Measurements from ENCODE around the gene IL34. TPM values are rescaled to one million over a fixed set of nuclear protein-coding genes. Genes with fewer than 3 reads are reported as not detected.
"Not testable (repeated sequence)": the region's sequence is repeated elsewhere in the genome, so short reads cannot be mapped to it uniquely, and the experiment has no call there.

The IL34 gene
- total and polyA plus RNA-seq, 4 donors, result 4.0 to 13.4 (median 7.7) TPM

- no peak overlapping the region for H3K27ac ChIP-seq (ENCODE audit: low read depth, low read length)
- 95% methylated on average over 52 of the region's 56 CpGs for WGBS (ENCODE audit: insufficient coverage)
Measured at GRCh38 chr16:70663524-70664324, 17.4 kb downstream of the IL34 start.

DNA sequence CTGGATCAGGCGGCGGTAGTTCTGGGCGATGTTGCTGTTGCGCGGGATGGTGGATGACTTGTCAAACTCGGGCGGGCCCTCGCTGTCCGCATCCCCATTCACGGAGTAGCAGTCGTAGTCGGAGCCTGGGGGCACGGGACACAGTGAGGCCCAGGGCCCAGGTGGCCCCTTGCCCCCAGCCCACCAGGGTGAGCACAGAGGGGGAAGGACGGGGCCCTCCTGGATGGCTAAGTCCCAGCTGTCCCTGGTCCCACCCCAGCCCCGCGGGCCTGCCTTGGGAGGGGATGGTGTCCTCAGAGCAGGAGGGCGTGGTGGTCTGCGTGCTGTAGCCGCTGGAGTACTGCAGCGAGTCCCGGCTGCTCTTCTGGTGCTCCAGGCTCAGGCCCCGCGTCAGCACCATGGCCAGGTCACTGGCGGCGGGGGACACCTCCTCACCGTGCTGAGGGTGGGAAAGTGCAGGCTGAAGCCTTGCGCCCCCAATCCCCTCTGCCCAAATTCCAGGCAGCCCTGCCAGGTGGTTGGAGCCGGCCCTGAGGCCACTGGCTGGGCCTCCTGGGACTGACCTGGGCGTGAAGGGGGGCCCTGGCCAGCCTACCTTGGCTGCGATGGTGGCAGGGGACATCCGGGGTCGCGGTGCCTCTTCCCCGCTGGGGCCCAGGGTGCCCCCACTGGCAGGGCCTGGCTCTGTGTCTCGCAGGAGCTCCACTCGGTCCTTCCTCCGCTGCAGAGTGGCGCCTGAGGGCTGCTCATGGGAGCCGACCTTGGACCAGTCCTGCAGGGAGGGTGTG is 18.2 kb downstream of the IL34 start:
- H3K27me3 ChIP-seq (ENCODE audit: control insufficient read depth, insufficient read depth, low read length), result no peaks in the 10 kb centered on the region
- H3K4me1 ChIP-seq (ENCODE audit: control insufficient read depth, insufficient read depth, low read length), result peaks cover 20% of the 10 kb centered on the region
- no peak for DNase-seq (ENCODE audit: low read depth in 4 of 6, low spot score in 6 of 6)
- peaks cover 1% of the 10 kb centered on the region for H3K9me3 ChIP-seq (ENCODE audit: control insufficient read depth, insufficient read depth, low read length)
- no peak overlapping the region for H3K4me3 ChIP-seq (ENCODE audit: low read depth, low read length)
- peaks cover 89% of the 10 kb centered on the region for H3K36me3 ChIP-seq (ENCODE audit: control insufficient read depth, insufficient read depth, low read length)
- no peak overlapping the region for H3K27ac ChIP-seq (ENCODE audit: low read depth, low read length)
- 89% methylated on average over 39 of the region's 39 CpGs for WGBS (ENCODE audit: insufficient coverage)

More at GRCh38 chr16:70663524-70664324, 17.4 kb downstream of the IL34 start:
- Histone ChIP-seq H3K9me3 (ENCODE audit: control insufficient read depth, insufficient read depth, low read length) (peaks cover 1% of the 10 kb centered on the region), H3K36me3 (ENCODE audit: control insufficient read depth, insufficient read depth, low read length) (peaks cover 86% of the 10 kb centered on the region), H3K4me3 (ENCODE audit: low read depth, low read length) (no peak overlapping the region), H3K27me3 (ENCODE audit: control insufficient read depth, insufficient read depth, low read length) (no peaks in the 10 kb centered on the region), H3K4me1 (ENCODE audit: control insufficient read depth, insufficient read depth, low read length) (peaks cover 20% of the 10 kb centered on the region)
- DNase-seq (ENCODE audit: low read depth in 4 of 6, low spot score in 6 of 6), result no peak

- 90% methylated on average over 10 of the region's 14 CpGs for WGBS (ENCODE audit: insufficient coverage)
- no peak for DNase-seq (ENCODE audit: low read depth in 4 of 6, low spot score in 6 of 6)
- H3K36me3 ChIP-seq (ENCODE audit: control insufficient read depth, insufficient read depth, low read length), result peaks cover 89% of the 10 kb centered on the region
- no peak overlapping the region for H3K4me3 ChIP-seq (ENCODE audit: low read depth, low read length)
- H3K4me1 ChIP-seq (ENCODE audit: control insufficient read depth, insufficient read depth, low read length), result peaks cover 20% of the 10 kb centered on the region
- no peak overlapping the region for H3K27ac ChIP-seq (ENCODE audit: low read depth, low read length)
- H3K27me3 ChIP-seq (ENCODE audit: control insufficient read depth, insufficient read depth, low read length), result no peaks in the 10 kb centered on the region
- peaks cover 1% of the 10 kb centered on the region for H3K9me3 ChIP-seq (ENCODE audit: control insufficient read depth, insufficient read depth, low read length)
Measured at GRCh38 chr16:70665113-70665694, 18.8 kb downstream of the IL34 start.

- H3K4me3 ChIP-seq (ENCODE audit: low read depth, low read length), result no peak overlapping the region
- no peak overlapping the region for H3K27ac ChIP-seq (ENCODE audit: low read depth, low read length)
- H3K36me3 ChIP-seq (ENCODE audit: control insufficient read depth, insufficient read depth, low read length), result peaks cover 92% of the 10 kb centered on the region
- no peaks in the 10 kb centered on the region for H3K27me3 ChIP-seq (ENCODE audit: control insufficient read depth, insufficient read depth, low read length)
- 83% methylated on average over 16 of the region's 22 CpGs for WGBS (ENCODE audit: insufficient coverage)
- peaks cover 20% of the 10 kb centered on the region for H3K4me1 ChIP-seq (ENCODE audit: control insufficient read depth, insufficient read depth, low read length)
- no peak for DNase-seq (ENCODE audit: low read depth in 4 of 6, low spot score in 6 of 6)
- peaks cover 1% of the 10 kb centered on the region for H3K9me3 ChIP-seq (ENCODE audit: control insufficient read depth, insufficient read depth, low read length)
Measured at GRCh38 chr16:70665806-70666735, 19.7 kb downstream of the IL34 start.

GRCh38 chr16:70670175-70670574 is 23.8 kb downstream of the IL34 start:
- WGBS (ENCODE audit: insufficient coverage), result 100% methylated on average over 1 of the region's 2 CpGs
- Histone ChIP-seq H3K27me3 (ENCODE audit: control insufficient read depth, insufficient read depth, low read length) (no peaks in the 10 kb centered on the region), H3K4me1 (ENCODE audit: control insufficient read depth, insufficient read depth, low read length) (no peaks in the 10 kb centered on the region), H3K9me3 (ENCODE audit: control insufficient read depth, insufficient read depth, low read length) (peaks cover 1% of the 10 kb centered on the region), H3K36me3 (ENCODE audit: control insufficient read depth, insufficient read depth, low read length) (peaks cover 87% of the 10 kb centered on the region), H3K27ac (ENCODE audit: low read depth, low read length) (no peak overlapping the region), H3K4me3 (ENCODE audit: low read depth, low read length) (no peak overlapping the region)
- no peak for DNase-seq (ENCODE audit: low read depth in 4 of 6, low spot score in 6 of 6)

DNA sequence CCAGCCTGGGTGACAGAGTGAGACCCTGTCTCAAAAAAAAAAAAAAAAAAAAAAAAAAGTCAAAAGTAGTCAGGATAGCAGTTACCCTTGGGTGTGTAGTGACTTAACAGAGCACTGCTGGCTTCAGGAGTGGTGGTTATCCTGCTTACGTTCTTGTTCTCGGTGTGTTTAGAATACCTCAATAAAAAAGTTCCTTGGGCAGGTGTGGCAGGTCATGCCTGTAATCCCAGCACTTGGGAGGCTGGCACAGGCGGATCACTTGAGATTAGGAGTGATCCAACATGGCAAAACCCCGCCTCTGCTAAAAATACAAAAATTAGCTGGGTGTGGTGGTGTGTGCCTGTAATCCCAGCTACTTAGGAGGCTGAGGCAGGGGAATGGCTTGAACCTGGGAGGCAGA is 24.6 kb downstream of the IL34 start:
- 100% methylated on average over 4 of the region's 4 CpGs for WGBS (ENCODE audit: insufficient coverage)
- peaks cover 87% of the 10 kb centered on the region for H3K36me3 ChIP-seq (ENCODE audit: control insufficient read depth, insufficient read depth, low read length)
- H3K9me3 ChIP-seq (ENCODE audit: control insufficient read depth, insufficient read depth, low read length); H3K4me3 ChIP-seq (ENCODE audit: low read depth, low read length); H3K27me3 ChIP-seq (ENCODE audit: control insufficient read depth, insufficient read depth, low read length); DNase-seq (ENCODE audit: low read depth in 4 of 6, low spot score in 6 of 6); H3K27ac ChIP-seq (ENCODE audit: low read depth, low read length); H3K4me1 ChIP-seq (ENCODE audit: control insufficient read depth, insufficient read depth, low read length): not testable (repeated sequence)

DNA sequence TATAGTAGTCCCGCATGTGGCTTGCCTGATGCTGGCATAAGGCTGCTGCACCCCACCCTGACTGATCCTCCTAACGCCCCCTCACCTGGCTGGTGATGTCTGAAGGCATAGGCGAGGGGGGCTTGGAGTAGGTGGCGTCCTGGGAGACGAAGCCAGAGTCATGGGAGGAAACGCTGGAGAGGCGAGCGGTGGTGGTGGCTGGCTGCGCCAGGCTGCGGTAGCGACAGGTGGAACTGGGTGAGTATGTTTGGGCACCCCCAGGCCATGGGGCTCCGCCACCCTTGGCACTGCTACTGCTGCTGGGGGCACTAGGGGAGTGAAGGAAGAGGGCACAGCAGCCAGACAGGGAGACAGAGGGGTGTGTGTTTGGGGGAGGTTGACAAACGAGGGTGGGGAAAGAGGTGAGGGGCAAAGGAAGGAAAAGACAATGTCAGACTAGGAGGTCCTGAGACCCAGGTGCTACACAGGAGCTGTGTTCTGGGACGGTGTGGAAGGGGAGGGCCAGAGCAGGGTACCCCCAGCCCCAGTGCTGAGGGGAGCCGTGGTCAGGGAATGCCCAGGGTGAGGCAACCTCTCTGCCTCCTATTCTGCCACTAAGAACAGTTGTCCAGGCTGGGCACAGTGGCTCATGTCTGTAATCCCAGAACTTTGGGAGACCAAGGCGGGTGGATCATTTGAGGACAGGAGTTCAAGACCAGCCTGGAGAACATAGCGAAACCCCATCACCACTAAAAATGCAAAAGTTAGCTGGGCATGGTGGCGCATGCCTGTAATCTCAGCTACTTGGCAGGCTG is 28.1 kb downstream of the IL34 start:
- peaks cover 23% of the 10 kb centered on the region for H3K4me1 ChIP-seq (ENCODE audit: control insufficient read depth, insufficient read depth, low read length)
- H3K27ac ChIP-seq (ENCODE audit: low read depth, low read length), result no peak overlapping the region
- peaks cover 91% of the 10 kb centered on the region for H3K36me3 ChIP-seq (ENCODE audit: control insufficient read depth, insufficient read depth, low read length)
- H3K9me3 ChIP-seq (ENCODE audit: control insufficient read depth, insufficient read depth, low read length), result no peaks in the 10 kb centered on the region
- no peak for DNase-seq (ENCODE audit: low read depth in 4 of 6, low spot score in 6 of 6)
- no peaks in the 10 kb centered on the region for H3K27me3 ChIP-seq (ENCODE audit: control insufficient read depth, insufficient read depth, low read length)
- no peak overlapping the region for H3K4me3 ChIP-seq (ENCODE audit: low read depth, low read length)
- 93% methylated on average over 17 of the region's 18 CpGs for WGBS (ENCODE audit: insufficient coverage)

GRCh38 chr16:70675851-70676513 is 29.6 kb downstream of the IL34 start:
- Histone ChIP-seq H3K36me3 (ENCODE audit: control insufficient read depth, insufficient read depth, low read length) (peaks cover 92% of the 10 kb centered on the region), H3K4me3 (ENCODE audit: low read depth, low read length) (no peak overlapping the region), H3K27ac (ENCODE audit: low read depth, low read length) (no peak overlapping the region), H3K9me3 (ENCODE audit: control insufficient read depth, insufficient read depth, low read length) (no peaks in the 10 kb centered on the region), H3K4me1 (ENCODE audit: control insufficient read depth, insufficient read depth, low read length) (peaks cover 35% of the 10 kb centered on the region), H3K27me3 (ENCODE audit: control insufficient read depth, insufficient read depth, low read length) (no peaks in the 10 kb centered on the region)
- 74% methylated on average over 7 of the region's 7 CpGs for WGBS (ENCODE audit: insufficient coverage)
- no peak for DNase-seq (ENCODE audit: low read depth in 4 of 6, low spot score in 6 of 6)

Measured in spinal cord (tissue), 10 donors.